GM12878 (cell line): ENCODE measurements around the gene MAB21L4.

Experiments used
- CTCF ChIP-seq, 3 experiments: IDR thresholded peaks in 2 of 3; conservative IDR thresholded peaks in 1 of 3; 2 replicates each; pipeline ENCODE4 v1.5.1; 2011; ENCODE audit warnings: low read depth in 3 of 3, low read length in 3 of 3, mild to moderate bottlenecking in 3 of 3, control low read depth in 2 of 3, moderate library complexity in 2 of 3, inconsistent platforms in 1 of 3, mixed read lengths in 1 of 3; ENCODE audit not compliant: control insufficient read depth in 2 of 3, insufficient read depth in 1 of 3; ENCODE audit errors: extremely low read depth in 1 of 3
- E2F8 ChIP-seq: fragments of 450-650 bp; IDR thresholded peaks from 2 replicates; pipeline ENCODE4 v1.6.1; 2018; ENCODE audit warnings: mild to moderate bottlenecking, low read depth, moderate library complexity; ENCODE audit not compliant: partially characterized antibody
- EGR1 ChIP-seq, 2 experiments: IDR thresholded peaks; 1 replicate in 1 of 2; 2 replicates in 1 of 2; pipeline ENCODE4 v1.6.1; 2011 to 2012; ENCODE audit warnings: low read depth in 2 of 2, low read length in 2 of 2, borderline replicate concordance in 1 of 2, mild to moderate bottlenecking in 1 of 2, moderate library complexity in 1 of 2
- EP300 ChIP-seq, 2 experiments: fragments of 150-350 bp in 1 of 2; IDR thresholded peaks; 2 replicates each; pipeline ENCODE4 v1.6.1; 2011 to 2012; ENCODE audit warnings: low read depth in 2 of 2, low read length in 2 of 2, borderline replicate concordance in 1 of 2, improper control_type of control experiment in 1 of 2, inconsistent platforms in 1 of 2; ENCODE audit not compliant: control insufficient read depth in 1 of 2
- HDAC2 ChIP-seq: fragments of 200-600 bp; sonication (generic); IDR thresholded peaks from 2 replicates; pipeline ENCODE4 v1.6.1; 2017

GRCh38 chr2:240896394-240896793 is 438 bp upstream of the MAB21L4 start:
- TF ChIP-seq CTCF (IDR thresholded peaks at IDR 0.05 in 2 of 3, conservative IDR thresholded peaks at IDR 0.05 in 1 of 3; ENCODE audit: control insufficient read depth in 2 of 3, extremely low read depth in 1 of 3, insufficient read depth in 1 of 3, low read depth in 3 of 3, low read length in 3 of 3) (no peak), HDAC2 (no peak), EGR1 (IDR thresholded peaks at IDR 0.05; ENCODE audit: borderline replicate concordance in 1 of 2, low read depth in 2 of 2, low read length in 2 of 2) (no peak), EP300 (IDR thresholded peaks at IDR 0.05; ENCODE audit: borderline replicate concordance in 1 of 2, control insufficient read depth in 1 of 2, low read depth in 2 of 2, low read length in 2 of 2) (no peak), E2F8 (no peak)
